GM12873 (cell line): ENCODE data around the gene RIMS3.

Source experiments
- CTCF ChIP-seq: IDR thresholded peaks from 2 replicates; pipeline ENCODE4 v1.5.1; 2012; ENCODE audit warnings: low read depth, mild to moderate bottlenecking, moderate library complexity, low read length, control low read depth; ENCODE audit not compliant: insufficient read depth; ENCODE audit errors: missing control alignments

Gene RIMS3

DNA sequence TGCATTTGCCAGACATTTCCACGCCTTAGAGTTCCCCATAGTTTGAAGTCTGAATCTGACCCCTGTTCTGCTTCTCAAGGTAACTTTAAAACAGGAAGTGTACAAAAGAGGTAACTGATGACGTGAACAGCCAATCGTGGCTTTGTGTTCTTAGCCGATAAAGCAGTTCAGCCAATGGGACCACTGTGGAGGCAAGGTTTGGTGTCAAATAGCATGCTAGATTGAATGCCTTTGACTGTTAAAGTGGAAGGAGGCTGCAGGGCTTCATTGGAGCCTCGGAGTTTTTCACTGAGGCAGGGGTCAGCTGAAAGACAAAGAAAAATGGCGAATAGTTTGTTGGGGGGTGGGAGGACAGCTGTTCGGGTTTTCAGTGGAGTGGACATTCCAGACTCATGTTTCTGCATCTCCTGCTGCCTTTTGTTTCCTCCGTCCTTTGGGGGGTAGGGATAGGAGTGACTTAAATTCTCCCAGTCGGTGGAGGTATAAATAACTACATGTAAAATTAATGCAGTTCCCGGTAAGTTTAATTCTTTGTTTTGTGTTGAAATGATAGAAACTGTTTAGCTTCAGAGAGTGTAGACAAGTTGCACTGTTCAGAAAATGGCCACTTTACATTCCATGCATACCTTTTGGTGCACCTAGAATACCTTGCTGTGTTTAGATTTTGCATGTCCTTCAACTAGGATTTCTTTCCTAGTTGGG lies 43.8 kb upstream of the RIMS3 start:
- TF ChIP-seq CTCF: no peak

- TF ChIP-seq CTCF: no peak
Measured at GRCh38 chr1:40708750-40709099, 43.2 kb upstream of the RIMS3 start.

- no peak for TF ChIP-seq CTCF
Measured at GRCh38 chr1:40706626-40707025, 41.1 kb upstream of the RIMS3 start.

- TF ChIP-seq CTCF: no peak
Measured at GRCh38 chr1:40704817-40705733, 39.6 kb upstream of the RIMS3 start.

- no peak for TF ChIP-seq CTCF
Measured at GRCh38 chr1:40703316-40703715, 37.8 kb upstream of the RIMS3 start.

- TF ChIP-seq CTCF: no peak
Measured at GRCh38 chr1:40701684-40702083, 36.2 kb upstream of the RIMS3 start.

DNA sequence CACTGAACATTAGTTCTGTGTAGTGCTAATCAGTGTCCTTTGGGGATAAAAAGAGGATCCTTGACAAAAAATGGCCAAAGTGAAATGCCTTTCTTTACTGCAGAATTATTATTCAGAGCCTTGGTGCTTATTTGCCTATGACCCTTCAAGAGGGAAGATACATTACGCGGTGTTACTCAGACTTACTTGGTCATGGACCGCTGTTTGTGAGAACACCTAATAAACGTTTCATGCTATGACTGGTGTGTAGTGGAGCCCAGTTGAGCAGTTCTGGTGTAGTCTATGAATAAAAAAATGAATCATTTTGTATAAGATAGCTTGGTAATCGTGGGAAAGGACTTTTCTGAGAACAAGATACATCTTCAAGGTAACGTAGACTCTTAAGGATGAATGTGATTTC lies 34.3 kb upstream of the RIMS3 start:
- no peak for TF ChIP-seq CTCF
